ENCODE measurements around the gene DOCK8. TPM values are rescaled to one million over a fixed set of nuclear protein-coding genes. Genes with fewer than 3 reads are reported as not detected.
A peak's percentile ranks its signal among the peaks of the same experiment; 100 is the strongest.
"Not testable (repeated sequence)": the region's sequence is repeated elsewhere in the genome, so short reads cannot be mapped to it uniquely, and the experiment has no call there.

The DOCK8 gene
- 100 to 1,000 TPM; 199 to 213 TPM for total RNA-seq

- ATAC-seq (replicated peaks in 1 of 2): peak; percentile 93 to 95
- Mint-ChIP-seq H3K4me3 (peak within 1 kb of the TSS; percentile 86 to 89), H3K4me1 (ENCODE audit: low read depth) (peaks cover 15% of the 10 kb centered on the region), H3K9me3 (no peaks in the 10 kb centered on the region), H3K27me3 (ENCODE audit: low read depth) (peaks cover 15% of the 10 kb centered on the region), H3K27ac (peak within 1 kb of the TSS; percentile 52), H3K36me3 (ENCODE audit: insufficient read depth in 2 of 2) (no peaks in the 10 kb centered on the region)
- peak; percentile 74 to 83 for DNase-seq
Observed at GRCh38 chr9:214648-215493, at the start of gene DOCK8. TSS of gene DOCK8 (plus strand) at chr9:214865. CDS start at chr9:214977, 112 bp downstream.

GRCh38 chr9:169757-170156 is 44.9 kb upstream of the DOCK8 start:
- not testable (repeated sequence) for DNase-seq; ATAC-seq (replicated peaks in 1 of 2); H3K27ac Mint-ChIP-seq; H3K27me3 Mint-ChIP-seq (ENCODE audit: low read depth); H3K4me1 Mint-ChIP-seq (ENCODE audit: low read depth); H3K4me3 Mint-ChIP-seq; H3K9me3 Mint-ChIP-seq; H3K36me3 Mint-ChIP-seq (ENCODE audit: insufficient read depth in 2 of 2)

- not testable (repeated sequence) for DNase-seq; H3K36me3 Mint-ChIP-seq (ENCODE audit: insufficient read depth in 2 of 2); ATAC-seq (replicated peaks in 1 of 2); H3K27me3 Mint-ChIP-seq (ENCODE audit: low read depth); H3K9me3 Mint-ChIP-seq
- Mint-ChIP-seq H3K4me1 (ENCODE audit: low read depth) (peaks cover 17% of the 10 kb centered on the region), H3K4me3 (peak overlapping the region; percentile 90 to 96), H3K27ac (peak overlapping the region; percentile 97)
Observed at GRCh38 chr9:178140-178825, 36.4 kb upstream of the DOCK8 start.

- H3K36me3 Mint-ChIP-seq (ENCODE audit: insufficient read depth in 2 of 2); H3K9me3 Mint-ChIP-seq; ATAC-seq (replicated peaks in 1 of 2); H3K27me3 Mint-ChIP-seq (ENCODE audit: low read depth): not testable (repeated sequence)
- peaks cover 17% of the 10 kb centered on the region for H3K4me1 Mint-ChIP-seq (ENCODE audit: low read depth)
- DNase-seq: peak; percentile 83 to 92
- H3K27ac Mint-ChIP-seq: peak within 1 kb of the TSS; percentile 97
- peak within 1 kb of the TSS; percentile 90 to 96 for H3K4me3 Mint-ChIP-seq
Observed at GRCh38 chr9:178970-179383, 35.7 kb upstream of the DOCK8 start, which contains the start of gene ZNG1A. TSS of gene ZNG1A (minus strand) at chr9:179056. CDS start at chr9:178969, 87 bp downstream.

GRCh38 chr9:199601-200000 is 15.1 kb upstream of the DOCK8 start:
- H3K9me3 Mint-ChIP-seq; ATAC-seq (replicated peaks in 1 of 2); H3K4me3 Mint-ChIP-seq; H3K27ac Mint-ChIP-seq; H3K27me3 Mint-ChIP-seq (ENCODE audit: low read depth); H3K36me3 Mint-ChIP-seq (ENCODE audit: insufficient read depth in 2 of 2); H3K4me1 Mint-ChIP-seq (ENCODE audit: low read depth); DNase-seq: not testable (repeated sequence)

- DNase-seq (no peak), ATAC-seq (replicated peaks in 1 of 2) (no peak)
- H3K9me3 Mint-ChIP-seq: no peaks in the 10 kb centered on the region
- no peak overlapping the region for H3K4me3 Mint-ChIP-seq
- no peaks in the 10 kb centered on the region for H3K27me3 Mint-ChIP-seq (ENCODE audit: low read depth)
- no peaks in the 10 kb centered on the region for H3K4me1 Mint-ChIP-seq (ENCODE audit: low read depth)
- H3K27ac Mint-ChIP-seq: no peak overlapping the region
- no peaks in the 10 kb centered on the region for H3K36me3 Mint-ChIP-seq (ENCODE audit: insufficient read depth in 2 of 2)
Observed at GRCh38 chr9:206481-206880, 8.2 kb upstream of the DOCK8 start.

- Mint-ChIP-seq H3K27ac (no peak overlapping the region), H3K36me3 (ENCODE audit: insufficient read depth in 2 of 2) (no peaks in the 10 kb centered on the region), H3K4me1 (ENCODE audit: low read depth) (no peaks in the 10 kb centered on the region), H3K9me3 (no peaks in the 10 kb centered on the region), H3K4me3 (no peak overlapping the region), H3K27me3 (ENCODE audit: low read depth) (no peaks in the 10 kb centered on the region)
- no peak for ATAC-seq (replicated peaks in 1 of 2)
- no peak for DNase-seq
Observed at GRCh38 chr9:209143-209758, 5.4 kb upstream of the DOCK8 start.

GRCh38 chr9:211036-211435 is 3.6 kb upstream of the DOCK8 start:
- no peak for ATAC-seq (replicated peaks in 1 of 2)
- peaks cover 7% of the 10 kb centered on the region for H3K4me1 Mint-ChIP-seq (ENCODE audit: low read depth)
- H3K27me3 Mint-ChIP-seq (ENCODE audit: low read depth): no peaks in the 10 kb centered on the region
- no peaks in the 10 kb centered on the region for H3K9me3 Mint-ChIP-seq
- H3K36me3 Mint-ChIP-seq (ENCODE audit: insufficient read depth in 2 of 2): no peaks in the 10 kb centered on the region
- no peak overlapping the region for H3K27ac Mint-ChIP-seq
- no peak overlapping the region for H3K4me3 Mint-ChIP-seq
- no peak for DNase-seq

GRCh38 chr9:211557-211956 is 3.1 kb upstream of the DOCK8 start:
- peaks cover 7% of the 10 kb centered on the region for H3K4me1 Mint-ChIP-seq (ENCODE audit: low read depth)
- no peaks in the 10 kb centered on the region for H3K9me3 Mint-ChIP-seq
- ATAC-seq (replicated peaks in 1 of 2) (no peak), DNase-seq (no peak)
- no peaks in the 10 kb centered on the region for H3K36me3 Mint-ChIP-seq (ENCODE audit: insufficient read depth in 2 of 2)
- H3K27me3 Mint-ChIP-seq (ENCODE audit: low read depth): peaks cover 3% of the 10 kb centered on the region
- no peak overlapping the region for H3K4me3 Mint-ChIP-seq
- H3K27ac Mint-ChIP-seq: no peak overlapping the region

GRCh38 chr9:212297-212696 is 2.4 kb upstream of the DOCK8 start:
- Mint-ChIP-seq H3K27me3 (ENCODE audit: low read depth) (peaks cover 11% of the 10 kb centered on the region), H3K36me3 (ENCODE audit: insufficient read depth in 2 of 2) (no peaks in the 10 kb centered on the region), H3K9me3 (no peaks in the 10 kb centered on the region), H3K4me3 (no peak overlapping the region), H3K4me1 (ENCODE audit: low read depth) (peaks cover 15% of the 10 kb centered on the region), H3K27ac (no peak overlapping the region)
- no peak for ATAC-seq (replicated peaks in 1 of 2)
- no peak for DNase-seq

- Mint-ChIP-seq H3K4me1 (ENCODE audit: low read depth) (peaks cover 15% of the 10 kb centered on the region), H3K4me3 (peak overlapping the region; percentile 86 to 89), H3K27me3 (ENCODE audit: low read depth) (peaks cover 15% of the 10 kb centered on the region)
- not testable (repeated sequence) for H3K9me3 Mint-ChIP-seq; H3K36me3 Mint-ChIP-seq (ENCODE audit: insufficient read depth in 2 of 2); DNase-seq; ATAC-seq (replicated peaks in 1 of 2); H3K27ac Mint-ChIP-seq
Observed at GRCh38 chr9:213901-214300, 764 bp upstream of the DOCK8 start.

GRCh38 chr9:214351-214647 is 366 bp upstream of the DOCK8 start:
- peak overlapping the region; percentile 86 to 89 for H3K4me3 Mint-ChIP-seq
- H3K27me3 Mint-ChIP-seq (ENCODE audit: low read depth): peaks cover 15% of the 10 kb centered on the region
- no peaks in the 10 kb centered on the region for H3K36me3 Mint-ChIP-seq (ENCODE audit: insufficient read depth in 2 of 2)
- no peak overlapping the region for H3K27ac Mint-ChIP-seq
- H3K9me3 Mint-ChIP-seq: no peaks in the 10 kb centered on the region
- peaks cover 15% of the 10 kb centered on the region for H3K4me1 Mint-ChIP-seq (ENCODE audit: low read depth)
- ATAC-seq (replicated peaks in 1 of 2) (no peak), DNase-seq (no peak)

GRCh38 chr9:215631-216155 is 1.0 kb downstream of the DOCK8 start:
- no peaks in the 10 kb centered on the region for H3K9me3 Mint-ChIP-seq
- peaks cover 15% of the 10 kb centered on the region for H3K27me3 Mint-ChIP-seq (ENCODE audit: low read depth)
- DNase-seq (no peak), ATAC-seq (replicated peaks in 1 of 2) (no peak)
- peaks cover 15% of the 10 kb centered on the region for H3K4me1 Mint-ChIP-seq (ENCODE audit: low read depth)
- no peak overlapping the region for H3K27ac Mint-ChIP-seq
- H3K4me3 Mint-ChIP-seq: peak overlapping the region; percentile 86 to 89
- no peaks in the 10 kb centered on the region for H3K36me3 Mint-ChIP-seq (ENCODE audit: insufficient read depth in 2 of 2)
